SK-N-SH treated with all-trans-retinoic acid at 6 μM for 48 hours (cell line): ENCODE data around the gene SART1.

Experiments used
- BACH2 ChIP-seq: fragments of 250-450 bp; sonication (Bioruptor Pico); IDR thresholded peaks from 2 replicates; pipeline ENCODE4 v1.9.0; 2021; ENCODE audit warnings: mild to moderate bottlenecking, borderline replicate concordance
- TF ChIP-seq, protein P1 (sequence below): fragments of 250-450 bp; sonication (Bioruptor Pico); IDR thresholded peaks from 2 replicates; pipeline ENCODE4 v1.8.0; 2020; ENCODE audit warnings: mild to moderate bottlenecking, moderate library complexity, borderline replicate concordance

DNA sequence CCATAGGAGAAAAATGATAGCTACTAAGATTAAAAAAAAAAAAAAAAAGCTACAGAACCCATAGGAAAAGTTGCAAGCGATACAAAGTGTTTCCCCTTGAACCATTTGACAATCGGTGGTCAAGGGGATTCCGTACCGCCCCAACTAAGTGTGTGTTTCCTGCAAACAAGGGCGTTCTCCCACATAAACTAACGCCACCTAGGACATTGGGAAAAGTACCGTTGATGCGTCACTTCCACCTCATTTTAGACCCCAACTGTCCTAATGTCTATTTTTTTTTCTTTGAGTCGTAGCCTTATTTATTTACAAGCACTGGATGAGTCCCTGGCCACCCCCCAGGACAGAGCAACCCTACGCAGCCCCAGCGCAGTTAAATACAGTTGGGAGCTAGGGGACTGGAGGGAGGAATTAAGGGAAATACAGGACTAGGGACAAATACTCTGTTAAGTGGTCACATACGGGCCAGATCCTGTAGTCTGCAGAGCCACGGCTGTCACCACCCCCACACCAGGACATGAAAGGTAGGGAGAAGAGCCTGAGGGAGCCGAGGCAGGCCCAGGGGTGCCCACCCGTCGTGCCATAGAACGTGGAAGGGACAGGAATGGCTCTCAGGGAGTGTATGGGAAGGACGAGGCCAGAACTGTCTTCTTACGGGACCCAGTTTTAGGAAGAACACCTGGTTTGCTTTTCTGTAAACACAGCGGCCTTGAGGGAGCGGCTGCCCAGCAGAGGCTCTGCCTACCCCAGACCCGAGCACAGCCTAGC is 21.5 kb downstream of the SART1 start:
- TF ChIP-seq, protein P1, sequence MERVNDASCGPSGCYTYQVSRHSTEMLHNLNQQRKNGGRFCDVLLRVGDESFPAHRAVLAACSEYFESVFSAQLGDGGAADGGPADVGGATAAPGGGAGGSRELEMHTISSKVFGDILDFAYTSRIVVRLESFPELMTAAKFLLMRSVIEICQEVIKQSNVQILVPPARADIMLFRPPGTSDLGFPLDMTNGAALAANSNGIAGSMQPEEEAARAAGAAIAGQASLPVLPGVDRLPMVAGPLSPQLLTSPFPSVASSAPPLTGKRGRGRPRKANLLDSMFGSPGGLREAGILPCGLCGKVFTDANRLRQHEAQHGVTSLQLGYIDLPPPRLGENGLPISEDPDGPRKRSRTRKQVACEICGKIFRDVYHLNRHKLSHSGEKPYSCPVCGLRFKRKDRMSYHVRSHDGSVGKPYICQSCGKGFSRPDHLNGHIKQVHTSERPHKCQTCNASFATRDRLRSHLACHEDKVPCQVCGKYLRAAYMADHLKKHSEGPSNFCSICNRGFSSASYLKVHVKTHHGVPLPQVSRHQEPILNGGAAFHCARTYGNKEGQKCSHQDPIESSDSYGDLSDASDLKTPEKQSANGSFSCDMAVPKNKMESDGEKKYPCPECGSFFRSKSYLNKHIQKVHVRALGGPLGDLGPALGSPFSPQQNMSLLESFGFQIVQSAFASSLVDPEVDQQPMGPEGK (CRISPR knock-in tag), result no peak
- TF ChIP-seq BACH2 (CRISPR knock-in tag), result no peak
